GM12801 (cell line): ENCODE results near the gene FHAD1.

Experiments used
- CTCF ChIP-seq: IDR thresholded peaks from one replicate; pipeline ENCODE4 v1.5.1; 2011; ENCODE audit warnings: control low read depth; ENCODE audit not compliant: insufficient read length; ENCODE audit errors: extremely low read depth

The FHAD1 gene

DNA sequence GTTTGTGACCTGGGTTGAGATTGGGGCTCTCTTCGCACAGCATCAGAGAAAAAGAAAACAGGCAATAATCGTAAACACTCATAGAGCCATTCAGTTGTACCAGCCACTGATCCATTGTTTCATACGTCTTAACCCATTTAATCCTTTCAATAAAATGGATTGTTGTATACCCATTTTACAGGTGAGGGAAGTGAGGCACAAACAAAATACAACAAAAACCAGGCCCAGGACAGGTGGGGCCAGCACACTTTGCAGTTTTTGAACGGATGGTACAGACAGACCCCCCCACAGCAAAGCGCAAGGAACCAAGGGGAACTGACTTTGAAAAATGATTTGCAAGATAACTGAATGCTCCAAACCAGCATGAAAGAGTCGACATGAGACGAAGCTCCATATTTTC is 4.3 kb upstream of the FHAD1 start:
- no peak for TF ChIP-seq CTCF

DNA sequence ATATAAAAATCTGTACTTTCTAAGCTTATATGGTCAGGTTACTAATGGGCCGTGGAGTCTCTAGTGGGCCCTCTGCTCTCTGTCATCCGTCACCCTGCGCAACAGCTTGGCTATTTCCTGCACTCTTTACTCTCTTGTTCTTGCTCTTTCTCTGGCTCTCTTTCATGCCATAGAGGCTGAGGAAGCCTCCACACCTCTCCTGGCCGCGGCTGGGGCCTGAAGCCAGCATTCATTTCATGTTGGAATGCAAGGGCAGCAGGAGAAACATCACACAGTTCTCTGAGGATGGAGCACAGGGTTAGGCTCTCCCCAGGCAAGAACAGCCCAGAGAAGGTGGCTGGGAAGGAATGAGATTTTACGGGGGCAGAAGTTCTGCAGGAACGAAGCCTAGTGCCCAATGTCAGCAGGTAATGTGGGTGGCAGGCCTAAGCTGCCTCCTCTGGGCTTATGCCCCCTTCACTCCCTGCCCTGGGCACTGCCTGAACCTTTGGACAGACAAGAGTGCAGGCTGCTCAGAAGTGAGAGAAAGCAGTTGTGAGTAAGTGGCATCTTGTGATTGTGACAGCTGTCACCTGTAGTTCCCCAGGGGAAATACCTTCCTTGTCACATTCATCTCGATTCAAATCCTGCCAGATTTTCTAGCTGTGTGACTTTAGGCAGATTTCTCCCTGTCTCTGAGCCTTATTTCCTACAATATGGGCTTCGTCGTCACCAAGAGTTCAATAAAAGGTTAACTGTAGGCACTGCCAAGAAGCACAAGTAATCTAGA is 3.6 kb upstream of the FHAD1 start:
- no peak for TF ChIP-seq CTCF

GRCh38 chr1:15244813-15245212 is 2.2 kb upstream of the FHAD1 start:
- no peak for TF ChIP-seq CTCF

DNA sequence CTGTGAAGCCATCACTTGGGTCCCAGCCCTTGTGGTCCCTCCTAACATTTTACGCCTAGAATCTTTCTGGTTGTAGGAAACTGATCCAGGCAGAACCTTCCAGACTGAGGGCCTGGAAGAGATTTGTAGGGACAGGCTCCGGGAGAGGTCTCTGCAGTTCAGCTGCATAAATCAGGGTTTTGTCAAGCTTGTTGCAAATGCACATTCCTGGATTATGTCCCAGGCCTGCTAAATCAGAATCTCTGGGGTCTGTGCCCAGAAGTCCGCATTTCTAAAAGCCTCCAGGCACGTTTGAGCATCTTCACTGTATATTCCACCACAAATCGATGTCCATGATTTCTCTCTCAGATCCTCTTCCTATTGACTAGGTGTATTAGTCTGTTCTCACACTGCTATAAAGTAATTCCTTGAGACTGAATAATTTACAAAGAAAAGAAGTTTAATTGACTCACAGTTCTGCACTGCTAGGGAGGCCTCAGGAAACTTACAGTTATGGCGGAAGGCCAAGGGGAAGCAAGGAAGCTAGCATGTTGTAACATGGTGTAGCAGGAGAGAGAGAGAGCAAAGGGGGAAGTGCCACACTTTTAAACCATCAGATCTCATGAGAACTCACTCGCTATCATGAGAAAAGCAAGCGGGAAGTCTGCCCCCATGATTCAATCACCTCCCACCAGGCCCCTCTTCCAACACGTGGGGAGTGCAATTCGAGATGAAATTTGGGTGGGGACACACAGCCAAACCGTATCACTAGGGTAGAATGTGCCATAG is 1.2 kb upstream of the FHAD1 start:
- TF ChIP-seq CTCF = no peak

DNA sequence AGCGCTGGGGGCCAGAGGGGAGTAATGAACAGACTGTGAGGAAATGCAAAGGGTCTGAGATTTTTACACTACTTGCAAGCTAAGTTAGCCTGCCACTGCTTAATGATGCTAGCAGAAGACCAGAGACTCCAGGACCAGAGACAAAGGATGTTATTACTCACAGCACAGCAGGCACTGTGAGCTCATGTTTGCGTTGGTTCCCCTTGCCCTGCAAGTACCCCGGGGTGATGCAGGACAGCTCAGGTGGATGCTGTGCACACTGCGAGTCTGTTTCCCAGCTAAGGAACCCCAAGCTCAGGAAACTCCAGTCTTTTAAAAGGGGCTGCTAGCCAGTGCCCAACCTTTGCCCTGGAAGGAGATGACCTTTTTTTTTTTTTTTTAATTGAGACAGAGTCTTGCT is 1.2 kb downstream of the FHAD1 start:
- TF ChIP-seq CTCF = no peak

- no peak for TF ChIP-seq CTCF
Measured at GRCh38 chr1:15249081-15249480, 2.1 kb downstream of the FHAD1 start.

DNA sequence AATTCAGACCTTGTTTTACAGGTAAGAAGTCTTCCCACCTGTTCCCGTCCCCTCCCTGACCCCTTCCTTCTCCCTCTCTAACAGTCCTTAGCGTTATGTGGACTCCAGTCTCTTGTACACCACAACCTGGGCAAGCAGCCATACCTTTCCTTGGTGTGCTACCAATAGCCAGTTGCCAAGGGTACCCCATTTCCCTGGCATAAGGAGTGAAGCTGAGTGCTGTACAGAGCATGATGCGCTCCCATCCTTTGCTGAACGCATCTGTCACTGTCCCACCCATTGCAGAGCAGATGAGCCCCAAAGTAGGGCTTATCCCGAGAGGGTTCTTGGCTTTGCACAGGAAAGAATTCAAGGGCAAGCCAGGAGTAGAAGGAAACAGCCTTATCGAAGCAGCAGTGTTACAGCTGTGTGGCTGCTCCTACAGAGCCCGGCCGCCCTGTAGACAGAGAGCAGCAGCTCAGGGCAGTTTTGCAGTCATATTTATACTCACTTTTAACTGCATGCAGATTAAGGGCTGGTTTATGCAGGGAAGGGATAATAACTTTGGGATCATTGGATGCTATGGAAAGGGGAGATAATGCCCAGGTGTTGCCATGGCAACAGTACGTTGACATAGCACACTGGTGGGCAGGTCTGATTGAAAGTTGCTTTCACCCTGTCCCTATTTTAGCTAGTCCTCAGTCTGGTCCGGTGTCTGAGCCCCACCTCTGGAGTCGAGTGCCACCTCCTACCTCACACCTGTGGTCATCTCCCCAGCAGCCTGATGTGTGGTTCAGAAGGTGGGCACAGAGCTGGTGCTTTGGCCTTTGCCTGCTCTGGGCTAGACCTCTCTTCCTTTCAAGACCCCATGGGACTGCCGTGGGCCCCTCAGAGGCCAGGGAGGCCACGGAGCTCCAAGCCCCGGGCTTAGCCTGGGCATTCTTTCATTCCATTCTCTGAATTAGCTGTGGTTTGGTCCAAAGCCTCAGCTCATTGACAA is 5.1 kb downstream of the FHAD1 start:
- no peak for TF ChIP-seq CTCF
